Ovary (tissue), 3 donors: ENCODE data around the gene IGSF21.

Experiments used
- CTCF ChIP-seq, 3 donors: fragments of 450-650 bp in 2 of 3; fragments of 200-600 bp in 1 of 3; IDR thresholded peaks; one replicate each; pipeline versions ENCODE4 v1.5.1 to v1.8.0; 2016 to 2022; ENCODE audit warnings: antibody characterized with exemption in 3 of 3, mild to moderate bottlenecking in 1 of 3
- EP300 ChIP-seq: sonication (generic); formaldehyde crosslinking; IDR thresholded peaks from one replicate; pipeline ENCODE4 v1.6.1; 2017; ENCODE audit warnings: antibody characterized with exemption
- POLR2A ChIP-seq: fragments of 450-650 bp; IDR thresholded peaks from one replicate; pipeline ENCODE4 v1.6.1; 2017; ENCODE audit warnings: antibody characterized with exemption, mild to moderate bottlenecking, moderate library complexity
- donor health status: DM: no; HTN: no; CAD: no.

GRCh38 chr1:18200918-18201317, 93.3 kb downstream of the IGSF21 start:
- no peak for TF ChIP-seq CTCF (IDR thresholded peaks at IDR 0.05)
- no peak for TF ChIP-seq POLR2A
- TF ChIP-seq EP300 = no peak
